Choroid plexus epithelial cell (primary cell): ENCODE measurements around the gene CDS2.

ENCODE experiments used
- DNase-seq: peaks from one replicate; pipeline ENCODE4 v3.0.0-alpha.2; 2010; ENCODE audit warnings: low read depth
- H3K4me3 ChIP-seq: 2 replicates; pipeline ENCODE4 v1.5.1; 2011; ENCODE audit warnings: low read depth, mild to moderate bottlenecking, control low read depth, low read length, moderate library complexity
- TF ChIP-seq, protein P1 (sequence below): conservative IDR thresholded peaks from 2 replicates; pipeline ENCODE4 v1.5.1; 2011; ENCODE audit warnings: low read depth, mild to moderate bottlenecking, control low read depth, inconsistent platforms, low read length, moderate library complexity

The CDS2 gene

DNA sequence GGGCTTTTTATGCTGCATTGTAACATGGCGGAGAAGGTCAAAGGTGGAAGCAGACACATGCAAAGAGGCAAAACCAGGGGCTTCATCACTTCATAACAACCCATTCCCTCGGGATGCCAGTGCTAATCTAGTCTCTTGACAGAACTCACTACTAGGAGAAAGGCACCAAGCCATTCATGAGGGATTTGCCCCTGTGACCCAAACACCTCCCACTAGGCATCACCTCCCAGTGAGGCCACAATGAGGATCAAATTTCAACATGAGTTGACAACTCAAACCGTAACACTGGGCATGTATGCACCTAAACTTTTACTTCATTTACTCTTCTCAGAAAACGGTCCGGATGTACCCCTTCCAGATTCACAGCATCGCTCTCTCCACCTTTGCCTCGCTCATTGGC is 61.9 kb downstream of the CDS2 start:
- DNase-seq = no peak
- TF ChIP-seq, protein P1, sequence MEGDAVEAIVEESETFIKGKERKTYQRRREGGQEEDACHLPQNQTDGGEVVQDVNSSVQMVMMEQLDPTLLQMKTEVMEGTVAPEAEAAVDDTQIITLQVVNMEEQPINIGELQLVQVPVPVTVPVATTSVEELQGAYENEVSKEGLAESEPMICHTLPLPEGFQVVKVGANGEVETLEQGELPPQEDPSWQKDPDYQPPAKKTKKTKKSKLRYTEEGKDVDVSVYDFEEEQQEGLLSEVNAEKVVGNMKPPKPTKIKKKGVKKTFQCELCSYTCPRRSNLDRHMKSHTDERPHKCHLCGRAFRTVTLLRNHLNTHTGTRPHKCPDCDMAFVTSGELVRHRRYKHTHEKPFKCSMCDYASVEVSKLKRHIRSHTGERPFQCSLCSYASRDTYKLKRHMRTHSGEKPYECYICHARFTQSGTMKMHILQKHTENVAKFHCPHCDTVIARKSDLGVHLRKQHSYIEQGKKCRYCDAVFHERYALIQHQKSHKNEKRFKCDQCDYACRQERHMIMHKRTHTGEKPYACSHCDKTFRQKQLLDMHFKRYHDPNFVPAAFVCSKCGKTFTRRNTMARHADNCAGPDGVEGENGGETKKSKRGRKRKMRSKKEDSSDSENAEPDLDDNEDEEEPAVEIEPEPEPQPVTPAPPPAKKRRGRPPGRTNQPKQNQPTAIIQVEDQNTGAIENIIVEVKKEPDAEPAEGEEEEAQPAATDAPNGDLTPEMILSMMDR = no peak
- H3K4me3 ChIP-seq = no peak overlapping the region

DNA sequence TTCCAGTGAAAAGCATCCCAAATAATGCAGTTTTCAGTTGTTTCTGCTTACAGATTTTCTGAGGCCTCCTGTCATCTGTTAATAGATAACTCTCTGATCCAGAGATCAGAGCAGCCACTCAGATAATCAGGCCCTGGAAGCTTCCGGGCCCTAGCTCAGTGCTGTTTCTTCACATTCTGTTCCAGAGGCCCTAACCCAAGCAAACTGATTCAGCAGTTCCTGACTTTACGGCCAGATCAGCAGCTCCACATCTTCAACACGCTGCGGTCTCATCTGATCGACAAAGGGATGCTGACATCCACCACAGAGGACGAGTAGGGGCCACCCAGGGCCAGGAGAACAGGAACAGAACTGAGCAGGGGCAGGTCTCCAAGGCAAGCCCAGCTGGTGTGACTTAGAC is 63.1 kb downstream of the CDS2 start:
- TF ChIP-seq, protein P1 = no peak
- DNase-seq = no peak
- H3K4me3 ChIP-seq = no peak overlapping the region

DNA sequence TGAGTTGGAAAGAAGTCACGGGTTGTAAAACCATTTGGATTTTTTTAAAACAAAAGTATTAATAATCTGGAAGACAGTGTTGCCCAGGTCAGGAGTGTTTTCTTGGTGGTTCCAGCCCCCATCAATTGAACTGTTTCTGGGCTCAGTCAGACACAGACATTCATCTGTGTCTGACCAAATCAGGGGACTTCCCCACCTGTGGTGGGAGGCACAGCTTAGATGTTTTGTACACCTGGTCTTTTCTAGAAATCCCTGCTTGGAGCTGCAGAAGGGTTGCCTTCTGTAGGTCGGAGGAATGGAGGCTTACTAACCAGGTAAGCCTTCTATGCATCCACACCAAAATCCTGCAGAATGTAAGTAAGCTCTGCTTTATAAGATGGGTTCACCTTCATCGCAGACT is 63.6 kb downstream of the CDS2 start:
- H3K4me3 ChIP-seq = no peak overlapping the region
- no peak for DNase-seq
- TF ChIP-seq, protein P1 = no peak

DNA sequence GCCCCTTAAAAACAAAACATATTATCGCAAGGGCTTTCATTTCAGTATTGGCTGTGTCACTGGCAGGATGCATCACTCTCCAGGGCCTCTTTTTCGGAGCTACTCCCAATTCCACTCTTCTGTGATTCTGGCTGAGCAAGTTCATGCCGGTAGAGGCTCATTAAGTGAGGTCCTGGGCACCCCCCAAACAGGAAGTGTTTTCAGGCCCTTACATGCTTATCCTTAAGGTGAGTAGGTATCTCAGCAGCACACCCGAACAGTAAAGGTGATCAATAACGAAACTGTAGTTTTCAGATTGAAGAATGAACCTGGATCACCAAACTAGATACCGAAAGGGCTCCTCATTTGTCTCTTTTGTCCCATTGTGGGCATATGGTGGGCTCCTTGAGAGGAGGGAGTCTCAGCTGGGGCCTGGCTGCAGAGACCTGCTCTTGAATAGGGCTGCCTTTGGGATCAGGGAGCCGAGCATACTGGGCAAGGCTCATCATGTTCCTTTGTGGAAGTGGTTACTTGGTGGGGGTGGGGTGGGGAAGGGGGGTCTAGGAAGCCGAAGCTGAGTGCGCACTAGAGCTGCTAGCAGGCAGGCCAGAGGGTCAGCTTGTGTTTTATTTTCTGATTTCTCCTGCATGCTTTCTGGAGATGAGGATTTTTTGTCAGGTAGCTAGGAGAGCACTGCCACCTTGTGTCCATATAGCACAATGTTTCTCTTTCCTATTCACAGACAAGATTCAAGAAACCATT is 65.2 kb downstream of the CDS2 start:
- DNase-seq = peak; percentile 91
- TF ChIP-seq, protein P1 = peak; percentile 78
- no peak overlapping the region for H3K4me3 ChIP-seq

DNA sequence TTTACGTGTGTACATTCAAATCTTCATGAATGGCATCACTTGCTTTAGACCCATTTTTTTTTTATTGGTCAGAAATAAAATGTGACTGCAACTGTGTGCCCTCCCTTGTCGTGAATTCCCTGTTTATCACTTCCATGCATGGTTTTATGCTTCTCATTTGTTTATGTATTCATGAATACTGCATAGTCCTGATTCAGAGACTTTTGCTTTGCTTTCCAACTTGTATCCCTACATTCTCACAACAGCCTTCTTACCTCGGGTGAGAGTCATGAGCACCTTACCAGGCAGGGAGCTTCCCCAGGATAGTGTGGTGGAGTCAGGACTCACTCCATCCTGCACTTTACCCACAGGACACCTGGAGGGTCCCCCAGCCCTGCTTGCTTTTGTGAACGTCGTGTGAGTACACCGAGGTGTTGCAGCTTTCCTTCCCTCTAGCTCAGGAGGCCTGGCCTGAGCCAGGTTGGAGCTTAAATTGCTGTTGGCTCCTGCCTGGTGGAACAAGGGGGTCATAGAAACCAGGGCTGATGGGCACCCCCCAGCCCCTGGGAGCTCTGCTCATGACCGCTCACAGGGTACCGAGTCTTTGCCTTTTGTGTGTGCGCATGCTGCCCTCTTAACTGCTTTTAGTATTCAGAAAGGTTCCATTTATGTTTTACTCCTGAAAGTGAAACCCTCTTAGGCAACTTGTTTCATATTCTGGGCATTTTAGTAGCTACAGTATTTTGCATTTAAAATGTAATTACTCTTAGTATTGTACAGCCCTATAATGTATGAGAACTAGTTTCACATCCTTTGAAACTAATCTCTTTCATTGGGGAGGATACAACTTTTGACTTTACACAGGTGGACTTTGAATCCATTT is 66.0 kb downstream of the CDS2 start:
- DNase-seq = no peak
- no peak overlapping the region for H3K4me3 ChIP-seq
- TF ChIP-seq, protein P1 = no peak

DNA sequence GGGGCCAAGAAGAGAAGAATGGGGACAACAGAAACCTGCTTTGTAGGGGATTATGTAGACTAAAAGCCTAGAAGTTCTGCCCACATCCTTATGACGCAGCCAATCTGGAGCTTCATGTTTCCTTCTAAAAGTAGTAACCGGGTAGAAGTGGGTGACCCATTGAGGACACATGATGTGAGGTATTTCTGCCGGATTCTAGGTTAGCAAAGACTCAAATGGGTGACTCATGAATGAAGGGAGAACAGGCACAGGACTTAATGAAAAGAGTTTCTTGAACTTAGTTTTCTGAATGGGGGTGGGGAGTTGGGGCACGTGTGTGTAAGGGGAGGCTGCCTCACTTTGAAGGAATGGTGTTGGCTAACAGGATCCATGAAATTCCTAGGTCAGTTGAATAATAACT is 68.8 kb downstream of the CDS2 start:
- no peak overlapping the region for H3K4me3 ChIP-seq
- peak; percentile 77 for DNase-seq
- TF ChIP-seq, protein P1 = no peak
